Nephron (organoid): Measurements from ENCODE around the gene DUSP5.

ENCODE experiments used
- H3K27ac Mint-ChIP-seq, 3 experiments: 2 replicates each; pipeline ENCODE4 v1.8.0; 2020; ENCODE audit warnings: mixed read lengths in 3 of 3, mild to moderate bottlenecking in 2 of 3, moderate library complexity in 1 of 3
- H3K27me3 Mint-ChIP-seq: 2 replicates; pipeline ENCODE4 v1.8.0; 2021; ENCODE audit warnings: low read depth, mild to moderate bottlenecking, moderate library complexity, mixed read lengths
- H3K36me3 Mint-ChIP-seq: 2 replicates; pipeline ENCODE4 v1.8.0; 2020; ENCODE audit warnings: low read depth, mixed read lengths
- H3K4me1 Mint-ChIP-seq: 2 replicates; pipeline ENCODE4 v1.8.0; 2020; ENCODE audit warnings: mixed read lengths
- H3K4me3 Mint-ChIP-seq, 3 experiments: 2 replicates each; pipeline ENCODE4 v1.8.0; 2020; ENCODE audit warnings: mild to moderate bottlenecking in 3 of 3, mixed read lengths in 3 of 3, moderate library complexity in 2 of 3
- H3K9me3 Mint-ChIP-seq: 2 replicates; pipeline ENCODE4 v1.8.0; 2020; ENCODE audit warnings: mixed read lengths
- TF ChIP-seq, protein P1 (sequence below), 3 experiments: fragments of 200-600 bp; sonication (generic); IDR thresholded peaks; one replicate each; pipeline ENCODE4 v1.5.0; 2021; ENCODE audit warnings: antibody characterized with exemption in 3 of 3; ENCODE audit not compliant: unreplicated experiment in 3 of 3

The DUSP5 gene

DNA sequence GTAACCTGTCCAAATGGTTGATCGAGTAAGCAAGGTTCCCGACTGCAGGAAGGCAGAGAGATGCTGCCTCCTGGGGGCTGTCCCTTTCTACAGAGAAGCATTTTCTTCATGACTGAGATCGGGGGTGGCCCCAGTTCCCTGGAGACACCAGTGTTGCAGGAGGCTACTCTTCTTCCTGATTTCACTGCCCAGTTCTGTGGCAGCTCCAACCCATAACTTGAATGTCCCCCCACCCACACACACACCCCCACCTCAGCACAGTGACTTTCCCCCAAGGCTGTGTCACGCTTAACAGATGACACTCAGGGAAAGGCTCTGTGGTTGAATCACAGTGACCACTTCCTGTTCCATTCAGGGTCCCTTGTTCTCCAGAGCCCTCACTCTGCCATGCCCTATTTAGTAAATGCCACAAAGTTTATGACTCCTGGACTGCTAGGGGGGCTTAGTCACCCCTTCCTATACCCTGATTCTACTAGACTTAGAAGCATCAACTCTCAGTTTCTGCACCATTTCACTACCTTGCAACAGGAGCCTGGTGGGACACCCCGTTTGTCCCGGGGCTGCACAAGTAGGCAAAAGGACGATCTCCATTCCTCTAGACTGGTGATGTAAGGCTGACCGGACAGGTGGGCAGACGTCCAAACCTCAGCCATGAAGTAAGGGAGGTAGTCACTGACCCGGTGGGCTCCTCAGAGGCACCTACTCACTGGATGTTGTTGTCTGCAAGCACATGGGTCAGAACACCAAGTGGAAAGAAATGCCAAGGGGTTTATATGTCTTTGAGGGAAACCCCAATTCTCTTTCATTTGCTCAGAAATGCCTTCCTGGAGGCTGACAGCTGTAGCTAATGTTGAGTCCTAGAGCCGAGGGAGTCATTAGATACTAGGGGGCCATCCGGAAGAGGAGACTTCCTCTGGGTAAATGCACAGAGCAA lies 38.5 kb downstream of the DUSP5 start:
- Mint-ChIP-seq H3K27me3 (peaks cover 11% of the 10 kb centered on the region), H3K36me3 (no peaks in the 10 kb centered on the region), H3K27ac (no peak overlapping the region), H3K9me3 (no peaks in the 10 kb centered on the region), H3K4me3 (no peak overlapping the region), H3K4me1 (no peaks in the 10 kb centered on the region)
- TF ChIP-seq, protein P1, sequence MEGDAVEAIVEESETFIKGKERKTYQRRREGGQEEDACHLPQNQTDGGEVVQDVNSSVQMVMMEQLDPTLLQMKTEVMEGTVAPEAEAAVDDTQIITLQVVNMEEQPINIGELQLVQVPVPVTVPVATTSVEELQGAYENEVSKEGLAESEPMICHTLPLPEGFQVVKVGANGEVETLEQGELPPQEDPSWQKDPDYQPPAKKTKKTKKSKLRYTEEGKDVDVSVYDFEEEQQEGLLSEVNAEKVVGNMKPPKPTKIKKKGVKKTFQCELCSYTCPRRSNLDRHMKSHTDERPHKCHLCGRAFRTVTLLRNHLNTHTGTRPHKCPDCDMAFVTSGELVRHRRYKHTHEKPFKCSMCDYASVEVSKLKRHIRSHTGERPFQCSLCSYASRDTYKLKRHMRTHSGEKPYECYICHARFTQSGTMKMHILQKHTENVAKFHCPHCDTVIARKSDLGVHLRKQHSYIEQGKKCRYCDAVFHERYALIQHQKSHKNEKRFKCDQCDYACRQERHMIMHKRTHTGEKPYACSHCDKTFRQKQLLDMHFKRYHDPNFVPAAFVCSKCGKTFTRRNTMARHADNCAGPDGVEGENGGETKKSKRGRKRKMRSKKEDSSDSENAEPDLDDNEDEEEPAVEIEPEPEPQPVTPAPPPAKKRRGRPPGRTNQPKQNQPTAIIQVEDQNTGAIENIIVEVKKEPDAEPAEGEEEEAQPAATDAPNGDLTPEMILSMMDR (IDR thresholded peaks at IDR 0.05; ENCODE audit: unreplicated experiment in 3 of 3), result peak in 1 of 3 experiments; percentile 20

DNA sequence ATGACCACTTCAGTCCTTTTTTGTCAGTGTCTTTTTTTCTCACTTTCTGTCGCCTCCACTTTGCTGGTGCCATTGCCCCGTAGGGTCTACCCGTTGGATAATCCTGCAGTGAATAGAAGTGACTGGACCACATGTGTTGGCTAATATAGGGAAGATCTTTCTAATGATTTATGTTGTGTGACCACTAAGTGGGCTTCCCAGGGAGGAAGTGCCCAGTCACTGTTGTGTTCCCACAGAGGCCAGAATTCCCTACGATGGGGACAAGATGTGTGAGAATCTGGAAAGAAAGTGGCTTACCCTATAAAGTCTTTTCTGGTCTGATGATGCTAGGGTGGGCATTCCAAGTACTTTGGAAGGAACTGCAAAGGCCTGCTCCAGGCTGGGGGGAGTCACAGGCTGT lies 41.4 kb downstream of the DUSP5 start:
- peaks cover 11% of the 10 kb centered on the region for H3K27me3 Mint-ChIP-seq
- H3K4me3 Mint-ChIP-seq, result no peak overlapping the region

DNA sequence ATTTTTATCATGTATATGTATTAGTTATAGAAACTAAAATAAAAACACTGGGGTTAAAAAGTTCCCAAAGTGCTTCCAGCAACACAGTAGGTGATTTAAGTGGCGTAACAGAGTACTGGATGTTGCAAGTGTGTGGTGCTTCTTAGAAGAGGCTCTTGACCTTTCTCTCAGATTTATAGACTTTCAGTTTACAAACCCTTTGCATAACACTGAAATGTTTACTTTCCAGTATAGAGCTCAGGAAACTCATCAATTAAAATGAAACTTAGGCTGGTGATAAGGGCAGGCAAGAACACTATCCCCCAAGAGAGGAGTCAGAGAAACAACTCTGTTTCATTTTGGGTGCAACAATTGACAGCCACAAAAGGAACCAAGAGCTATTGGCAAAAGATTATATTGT lies 42.3 kb downstream of the DUSP5 start:
- no peak overlapping the region for H3K4me3 Mint-ChIP-seq
- no peaks in the 10 kb centered on the region for H3K36me3 Mint-ChIP-seq
- no peak overlapping the region for H3K27ac Mint-ChIP-seq
- peaks cover 10% of the 10 kb centered on the region for H3K27me3 Mint-ChIP-seq
- TF ChIP-seq, protein P1 (IDR thresholded peaks at IDR 0.05; ENCODE audit: unreplicated experiment in 3 of 3), result no peak
- H3K4me1 Mint-ChIP-seq, result no peaks in the 10 kb centered on the region
- no peaks in the 10 kb centered on the region for H3K9me3 Mint-ChIP-seq

More for the DNA sequence above, 41.4 kb downstream of the DUSP5 start:
- no peaks in the 10 kb centered on the region for H3K9me3 Mint-ChIP-seq
- no peaks in the 10 kb centered on the region for H3K36me3 Mint-ChIP-seq
- no peak overlapping the region for H3K27ac Mint-ChIP-seq
- no peaks in the 10 kb centered on the region for H3K4me1 Mint-ChIP-seq
- TF ChIP-seq, protein P1 (IDR thresholded peaks at IDR 0.05; ENCODE audit: unreplicated experiment in 3 of 3), result no peak

DNA sequence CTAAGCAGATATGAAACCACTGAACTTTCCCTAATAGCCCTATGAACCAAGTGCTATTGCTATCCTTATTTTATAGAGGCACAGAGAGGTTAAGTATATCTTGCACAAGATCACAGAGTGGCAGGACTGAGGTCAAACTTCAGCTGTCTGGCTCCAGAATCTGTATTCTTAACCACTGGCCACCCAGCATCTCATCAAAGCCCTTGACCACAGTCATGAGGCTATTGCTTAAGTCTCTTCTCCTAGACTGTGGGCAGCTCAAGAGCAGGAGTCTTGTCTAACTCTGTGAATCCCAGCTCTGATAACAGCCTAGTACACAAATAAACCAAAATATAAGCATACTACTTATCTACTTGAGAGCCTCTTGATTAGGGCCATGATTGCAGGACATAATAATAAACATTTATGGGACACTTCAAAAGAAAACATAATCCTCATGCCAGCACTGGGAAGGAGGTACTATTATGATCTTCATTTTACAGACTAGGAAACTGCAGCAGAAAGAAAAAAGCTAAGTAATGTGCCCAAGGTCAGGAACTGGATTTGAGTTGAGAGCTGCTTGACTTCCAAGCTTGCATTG lies 47.3 kb downstream of the DUSP5 start:
- no peaks in the 10 kb centered on the region for H3K36me3 Mint-ChIP-seq
- TF ChIP-seq, protein P1 (IDR thresholded peaks at IDR 0.05; ENCODE audit: unreplicated experiment in 3 of 3), result no peak
- peaks cover 2% of the 10 kb centered on the region for H3K27me3 Mint-ChIP-seq
- H3K27ac Mint-ChIP-seq, result no peak overlapping the region
- H3K9me3 Mint-ChIP-seq, result no peaks in the 10 kb centered on the region
- no peaks in the 10 kb centered on the region for H3K4me1 Mint-ChIP-seq
- H3K4me3 Mint-ChIP-seq, result no peak overlapping the region

DNA sequence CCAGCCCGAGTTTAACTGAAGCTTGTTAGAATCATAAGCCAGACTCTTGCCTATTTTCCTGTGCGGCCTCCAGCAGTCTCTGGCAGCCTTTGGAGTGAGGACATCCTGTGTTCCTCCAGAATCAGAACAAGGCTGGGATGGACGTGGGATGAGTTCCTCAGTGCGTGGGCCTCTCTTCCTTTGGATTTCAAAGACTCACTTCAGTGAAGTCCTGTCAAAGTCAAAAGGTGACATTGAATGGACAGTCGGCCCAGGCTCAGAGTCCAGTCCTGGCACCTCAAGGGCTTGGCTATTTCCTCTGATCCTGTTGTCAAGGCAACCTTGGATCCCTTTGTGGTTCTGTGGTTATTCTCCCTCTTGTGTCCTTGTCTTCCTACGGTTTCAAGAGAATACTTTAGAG lies 48.4 kb downstream of the DUSP5 start:
- Mint-ChIP-seq H3K4me1 (no peaks in the 10 kb centered on the region), H3K27ac (no peak overlapping the region), H3K9me3 (no peaks in the 10 kb centered on the region), H3K27me3 (peaks cover 6% of the 10 kb centered on the region), H3K4me3 (no peak overlapping the region), H3K36me3 (no peaks in the 10 kb centered on the region)
- TF ChIP-seq, protein P1 (IDR thresholded peaks at IDR 0.05; ENCODE audit: unreplicated experiment in 3 of 3), result no peak
